ENCODE data around the gene KIAA0232.
A peak's percentile ranks its signal among the peaks of the same experiment; 100 is the strongest.

KIAA0232 gene, protein sequence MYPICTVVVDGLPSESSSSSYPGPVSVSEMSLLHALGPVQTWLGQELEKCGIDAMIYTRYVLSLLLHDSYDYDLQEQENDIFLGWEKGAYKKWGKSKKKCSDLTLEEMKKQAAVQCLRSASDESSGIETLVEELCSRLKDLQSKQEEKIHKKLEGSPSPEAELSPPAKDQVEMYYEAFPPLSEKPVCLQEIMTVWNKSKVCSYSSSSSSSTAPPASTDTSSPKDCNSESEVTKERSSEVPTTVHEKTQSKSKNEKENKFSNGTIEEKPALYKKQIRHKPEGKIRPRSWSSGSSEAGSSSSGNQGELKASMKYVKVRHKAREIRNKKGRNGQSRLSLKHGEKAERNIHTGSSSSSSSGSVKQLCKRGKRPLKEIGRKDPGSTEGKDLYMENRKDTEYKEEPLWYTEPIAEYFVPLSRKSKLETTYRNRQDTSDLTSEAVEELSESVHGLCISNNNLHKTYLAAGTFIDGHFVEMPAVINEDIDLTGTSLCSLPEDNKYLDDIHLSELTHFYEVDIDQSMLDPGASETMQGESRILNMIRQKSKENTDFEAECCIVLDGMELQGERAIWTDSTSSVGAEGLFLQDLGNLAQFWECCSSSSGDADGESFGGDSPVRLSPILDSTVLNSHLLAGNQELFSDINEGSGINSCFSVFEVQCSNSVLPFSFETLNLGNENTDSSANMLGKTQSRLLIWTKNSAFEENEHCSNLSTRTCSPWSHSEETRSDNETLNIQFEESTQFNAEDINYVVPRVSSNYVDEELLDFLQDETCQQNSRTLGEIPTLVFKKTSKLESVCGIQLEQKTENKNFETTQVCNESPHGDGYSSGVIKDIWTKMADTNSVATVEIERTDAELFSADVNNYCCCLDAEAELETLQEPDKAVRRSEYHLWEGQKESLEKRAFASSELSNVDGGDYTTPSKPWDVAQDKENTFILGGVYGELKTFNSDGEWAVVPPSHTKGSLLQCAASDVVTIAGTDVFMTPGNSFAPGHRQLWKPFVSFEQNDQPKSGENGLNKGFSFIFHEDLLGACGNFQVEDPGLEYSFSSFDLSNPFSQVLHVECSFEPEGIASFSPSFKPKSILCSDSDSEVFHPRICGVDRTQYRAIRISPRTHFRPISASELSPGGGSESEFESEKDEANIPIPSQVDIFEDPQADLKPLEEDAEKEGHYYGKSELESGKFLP (N-terminal part only)

GRCh38 chr4:6782147-6782845 lies at the start of gene KIAA0232:
TSS of gene KIAA0232 (plus strand) at chr4:6782727. CDS start at chr4:6824454, 41,727 bp downstream.
- DNase-seq: peak; percentile 87
- in situ Hi-C loops (cut with MboI; ENCODE audit: low pct_unique_long_range_greater_than_20kb, low sequenced_read_pairs): no loop called here

DNA sequence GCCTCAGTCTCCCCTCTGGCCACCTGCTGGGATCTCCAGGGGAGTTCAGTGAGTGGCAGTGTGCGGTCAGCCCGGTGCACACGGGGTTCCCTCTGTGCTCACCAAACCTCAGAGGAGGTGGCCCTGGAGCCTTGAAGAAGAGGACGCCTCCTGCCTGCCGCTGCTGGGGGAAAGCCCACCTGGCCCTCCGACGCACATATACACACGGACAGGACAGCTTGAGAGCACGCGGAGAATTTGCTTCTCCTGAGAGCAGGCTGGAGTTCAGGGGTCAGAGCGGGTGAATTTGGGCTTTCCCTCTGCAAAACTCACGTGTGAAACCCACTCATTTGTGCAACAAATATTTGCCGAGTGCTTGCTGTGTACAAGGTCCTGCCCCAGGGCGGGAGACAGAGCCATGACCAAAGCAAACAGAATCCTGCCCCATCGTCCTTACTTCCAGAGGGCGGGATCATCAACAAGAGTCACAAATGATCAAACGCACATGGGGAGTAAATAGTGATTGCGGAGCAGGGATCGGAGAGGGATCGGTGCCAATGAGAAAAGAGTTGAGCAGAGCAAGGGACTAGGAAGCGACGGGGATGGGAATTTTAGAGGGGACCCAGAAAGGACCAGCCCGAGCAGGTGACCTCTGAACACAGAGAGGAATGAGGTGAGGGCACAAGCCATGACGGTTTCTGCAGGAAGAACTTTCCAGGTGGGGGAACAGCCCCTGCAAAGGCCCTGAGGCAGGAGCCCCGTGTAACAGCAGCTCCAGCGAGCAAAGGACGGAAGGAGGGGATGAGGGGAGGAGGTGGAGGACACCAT lies 49.0 kb upstream of the KIAA0232 start:
- in situ Hi-C loops (cut with MboI; ENCODE audit: low pct_unique_long_range_greater_than_20kb, low sequenced_read_pairs): no loop called here

GRCh38 chr4:6734165-6734786 lies 48.3 kb upstream of the KIAA0232 start:
- in situ Hi-C loops (cut with MboI; ENCODE audit: low pct_unique_long_range_greater_than_20kb, low sequenced_read_pairs): no loop called here
- DNase-seq: no peak

More for the DNA sequence above, 49.0 kb upstream of the KIAA0232 start:
- no peak for DNase-seq

GRCh38 chr4:6739920-6740319 lies 42.6 kb upstream of the KIAA0232 start:
- in situ Hi-C loops (cut with MboI; ENCODE audit: low pct_unique_long_range_greater_than_20kb, low sequenced_read_pairs): no loop called here
- no peak for DNase-seq

DNA sequence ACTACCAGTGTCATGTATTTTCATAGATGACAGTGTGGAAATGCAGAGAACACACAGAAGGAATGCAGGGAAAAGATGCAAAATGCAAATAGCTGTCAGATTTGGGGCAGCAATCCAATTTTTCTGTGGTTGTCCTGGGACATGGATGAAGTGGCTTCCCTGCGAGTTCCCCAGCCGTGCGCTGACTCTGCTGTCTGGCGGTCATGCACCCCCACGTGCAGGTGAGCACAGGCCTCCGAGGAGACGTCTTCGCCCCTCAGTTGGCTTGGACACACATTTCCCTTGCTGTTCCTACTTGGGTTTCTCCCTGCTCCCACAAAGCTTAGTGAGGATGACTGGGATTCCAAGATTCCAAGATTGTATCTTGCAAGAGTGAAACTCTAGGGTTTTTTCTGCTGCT lies 42.2 kb upstream of the KIAA0232 start:
- in situ Hi-C loops (cut with MboI; ENCODE audit: low pct_unique_long_range_greater_than_20kb, low sequenced_read_pairs): no loop called here
- DNase-seq: no peak

GRCh38 chr4:6742507-6742906 lies 40.0 kb upstream of the KIAA0232 start:
- DNase-seq: no peak
- in situ Hi-C loops (cut with MboI; ENCODE audit: low pct_unique_long_range_greater_than_20kb, low sequenced_read_pairs): no loop called here

- in situ Hi-C loops (cut with MboI; ENCODE audit: low pct_unique_long_range_greater_than_20kb, low sequenced_read_pairs): no loop called here
- DNase-seq: no peak
Observed at GRCh38 chr4:6742989-6743388, 39.5 kb upstream of the KIAA0232 start.

DNA sequence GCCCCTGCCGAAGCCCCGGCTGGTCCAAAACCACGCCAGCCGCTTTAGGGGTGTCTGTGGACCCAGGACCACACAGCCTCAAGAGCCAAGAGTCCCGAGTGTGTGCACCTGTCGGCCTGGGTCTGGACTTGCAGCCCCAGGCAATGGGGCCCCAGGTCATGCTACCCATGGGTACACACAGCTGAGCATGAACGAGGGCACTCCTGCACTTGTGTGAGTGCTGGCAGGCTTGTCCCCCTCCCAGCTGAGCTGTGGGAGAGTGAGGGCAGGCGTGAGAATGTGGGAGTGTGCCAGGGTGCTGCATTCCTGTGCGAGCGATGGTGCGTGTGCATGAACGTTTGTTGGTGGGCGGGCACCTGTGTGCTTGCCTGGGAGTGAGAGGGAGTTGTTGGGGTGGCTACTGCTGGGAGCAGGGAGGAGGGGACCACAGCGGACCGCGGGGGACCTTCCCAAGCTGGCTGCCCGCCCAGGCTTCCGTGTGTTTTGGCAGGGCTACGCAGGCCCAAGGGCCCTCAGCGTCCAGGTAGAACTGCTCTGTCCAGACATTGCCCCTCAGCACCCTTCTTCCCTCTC lies 35.7 kb upstream of the KIAA0232 start:
- no peak for DNase-seq

GRCh38 chr4:6747294-6748051 lies 35.1 kb upstream of the KIAA0232 start:
- no peak for DNase-seq
- in situ Hi-C loops (cut with MboI; ENCODE audit: low pct_unique_long_range_greater_than_20kb, low sequenced_read_pairs): no loop called here

More for the DNA sequence above, 35.7 kb upstream of the KIAA0232 start:
- in situ Hi-C loops (cut with MboI; ENCODE audit: low pct_unique_long_range_greater_than_20kb, low sequenced_read_pairs): no loop called here

DNA sequence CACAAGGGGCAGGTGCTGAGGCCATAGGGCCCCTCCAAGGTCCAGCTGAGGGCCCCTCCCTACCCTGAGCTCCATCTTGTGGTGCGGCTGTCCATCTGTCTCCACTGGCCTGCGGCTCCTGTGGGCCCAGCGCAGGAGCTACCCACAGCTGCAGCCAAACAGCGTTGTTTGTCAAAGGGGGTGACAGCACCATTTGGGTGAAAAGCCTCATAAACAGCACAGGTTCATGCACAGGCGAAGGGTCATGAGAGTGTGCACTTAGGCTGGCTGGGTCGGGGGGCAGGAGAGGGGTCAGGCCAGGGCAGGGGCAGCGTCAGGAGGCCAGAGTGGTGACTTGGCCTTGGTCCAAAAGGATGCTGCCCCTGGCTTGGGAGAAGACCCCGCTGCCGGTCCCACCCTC lies 34.2 kb upstream of the KIAA0232 start:
- in situ Hi-C loops (cut with MboI; ENCODE audit: low pct_unique_long_range_greater_than_20kb, low sequenced_read_pairs): no loop called here
- no peak for DNase-seq

DNA sequence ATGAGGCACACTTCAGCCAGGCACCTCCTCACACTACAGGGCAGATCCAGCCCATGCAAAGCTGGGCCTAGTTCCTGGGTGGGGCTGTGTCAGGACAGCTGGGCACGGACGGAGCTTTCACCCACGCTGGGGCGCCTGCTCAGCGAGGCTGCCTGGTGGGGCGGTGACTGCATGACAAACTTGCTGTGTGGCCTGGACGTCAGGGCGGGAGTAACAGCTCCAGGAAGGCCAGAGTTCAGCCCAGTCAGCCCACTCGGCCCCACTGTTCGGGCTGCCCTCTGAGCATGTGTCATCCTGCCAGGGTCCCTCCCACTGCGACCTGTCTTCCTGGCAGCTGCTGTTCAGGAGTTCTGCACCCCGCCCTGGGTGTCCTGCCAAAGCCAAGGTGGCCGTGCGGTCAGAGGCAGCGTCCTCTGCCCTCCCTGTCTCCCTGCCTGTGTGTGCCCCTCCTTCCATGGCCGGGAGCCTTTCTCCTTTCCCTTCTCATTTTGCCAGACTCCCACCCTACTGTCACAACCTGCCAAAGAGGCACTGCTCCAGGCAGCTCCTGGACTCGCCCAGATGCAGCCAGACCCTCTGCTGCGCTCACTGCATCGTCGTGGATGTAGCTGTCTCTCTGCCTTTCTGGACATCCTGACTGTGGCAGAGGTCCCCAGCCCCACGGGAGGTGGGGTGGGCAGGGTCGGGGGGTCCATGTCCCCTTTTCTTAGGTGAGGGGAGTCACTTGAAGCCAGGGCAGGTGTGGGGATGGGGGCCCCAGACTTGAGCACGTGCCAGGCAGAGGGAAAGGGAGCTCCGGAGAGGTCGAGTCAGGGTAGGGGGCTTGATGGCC lies 33.0 kb upstream of the KIAA0232 start:
- no peak for DNase-seq
- in situ Hi-C loops (cut with MboI; ENCODE audit: low pct_unique_long_range_greater_than_20kb, low sequenced_read_pairs): no loop called here

GRCh38 chr4:6750286-6751221 lies 32.0 kb upstream of the KIAA0232 start:
- in situ Hi-C loops (cut with MboI; ENCODE audit: low pct_unique_long_range_greater_than_20kb, low sequenced_read_pairs): no loop called here
- DNase-seq: no peak

DNA sequence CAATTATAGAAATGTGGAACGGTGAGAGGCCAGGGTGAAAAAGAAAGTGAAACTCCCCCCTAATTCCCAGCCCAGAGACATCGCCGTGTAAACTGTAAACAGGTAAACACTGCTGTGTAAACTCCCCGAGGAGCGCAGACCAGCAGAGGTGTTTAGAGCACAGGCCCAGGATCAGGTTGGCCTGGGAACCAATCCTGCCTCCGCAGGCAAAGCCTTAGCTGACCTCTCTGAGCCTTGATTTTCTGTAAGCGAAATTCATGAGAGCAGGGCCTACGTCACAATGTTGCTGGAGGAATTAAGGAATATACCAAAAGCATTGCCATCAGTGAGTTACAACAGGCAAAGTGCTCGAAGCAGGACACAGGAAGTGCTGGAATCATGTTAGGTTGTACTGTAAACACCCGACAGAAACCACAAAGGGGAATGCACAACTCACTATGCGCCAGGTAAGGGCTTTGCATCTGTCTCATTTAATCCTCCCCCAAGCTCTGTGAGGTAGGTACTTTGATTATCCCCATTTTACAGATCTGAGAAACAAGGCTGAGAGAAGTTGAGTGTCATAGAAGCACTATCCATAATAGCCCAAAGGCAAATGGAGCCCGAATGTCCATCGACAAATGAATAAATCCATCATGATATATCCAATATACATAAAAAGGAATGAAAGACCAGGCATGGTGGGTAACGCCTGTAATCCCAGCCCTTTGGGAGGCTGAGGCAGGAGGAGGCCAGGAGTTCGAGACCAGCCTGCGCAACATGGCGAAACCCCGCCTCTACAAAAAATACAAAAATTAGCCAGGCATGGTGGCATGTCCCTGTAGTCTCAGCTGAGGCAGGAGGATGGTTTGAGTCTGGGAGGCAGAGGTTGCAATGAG lies 30.7 kb upstream of the KIAA0232 start:
- in situ Hi-C loops (cut with MboI; ENCODE audit: low pct_unique_long_range_greater_than_20kb, low sequenced_read_pairs): no loop called here
- no peak for DNase-seq

- DNase-seq: peak; percentile 90
- in situ Hi-C loops (cut with MboI; ENCODE audit: low pct_unique_long_range_greater_than_20kb, low sequenced_read_pairs): no loop called here
Observed at GRCh38 chr4:6752486-6752829, 30.1 kb upstream of the KIAA0232 start.

All from KBM-7 (cell line).